Thyroid gland (tissue), 4 donors: ENCODE measurements around the gene FAXC. TPM values are rescaled to one million over a fixed set of nuclear protein-coding genes. Genes with fewer than 3 reads are reported as not detected.

Experiments
- DNase-seq, 2 donors: peaks; one replicate each; pipeline ENCODE4 v3.0.0-alpha.2; 2019
- H3K27ac ChIP-seq, 3 donors: fragments of 200-600 bp; sonication (generic); 1 replicate in 2 of 3; 2 replicates in 1 of 3; pipeline ENCODE4 v1.5.1; 2016 to 2019; ENCODE audit warnings: mild to moderate bottlenecking in 1 of 3, moderate library complexity in 1 of 3
- H3K27me3 ChIP-seq: fragments of 200-600 bp; sonication (generic); one replicate; pipeline ENCODE4 v1.5.1; 2019
- H3K36me3 ChIP-seq, 2 donors: fragments of 200-600 bp; sonication (generic); one replicate each; pipeline ENCODE4 v1.5.1; 2016 to 2019
- H3K4me1 ChIP-seq, 2 donors: fragments of 200-600 bp; sonication (generic); one replicate each; pipeline ENCODE4 v1.5.1; 2017 to 2019
- H3K4me3 ChIP-seq, 3 donors: fragments of 200-600 bp; sonication (generic); replicated peaks in 1 of 3; 1 replicate in 2 of 3; 2 replicates in 1 of 3; pipeline ENCODE4 v1.5.1; 2016; ENCODE audit warnings: mild to moderate bottlenecking in 1 of 3
- H3K9me3 ChIP-seq: fragments of 200-600 bp; sonication (generic); one replicate; pipeline ENCODE4 v1.5.1; 2017
- CTCF ChIP-seq, 6 experiments: fragments of 200-600 bp in 3 of 6; fragments of 450-650 bp in 3 of 6; sonication (generic) in 3 of 6; IDR thresholded peaks; one replicate each; pipeline ENCODE4 v1.5.1; 2016 to 2019; ENCODE audit warnings: antibody characterized with exemption in 6 of 6, mild to moderate bottlenecking in 2 of 6, inconsistent platforms in 1 of 6, moderate library complexity in 1 of 6
- POLR2A ChIP-seq, 2 donors: fragments of 450-650 bp; IDR thresholded peaks; one replicate each; pipeline ENCODE4 v1.6.1; 2017; ENCODE audit warnings: antibody characterized with exemption in 2 of 2, mild to moderate bottlenecking in 2 of 2, moderate library complexity in 1 of 2
- WGBS, 2 donors: methylation state at CpG; one replicate each; pipeline ENCODE4 v1.1.5; 2017; 5-methylcytosine and 5-hydroxymethylcytosine counted together
- intact Hi-C: fragments of 100-400 bp; cut with DNase I; formaldehyde crosslinking; loops from one replicate; pipeline ENCODE4 v1.15.1; 2023
- total RNA-seq, 4 donors: library from RNA; depleted of rRNA; stranded (reverse); fragments of >200 nt; gene quantifications; one replicate each; pipeline ENCODE4 v1.2.3, GENCODE V29; 2016

FAXC gene
- total RNA-seq, 4 donors from 2014 or later: 0.71 to 6.4 (median 3.4) TPM

GRCh38 chr6:99318566-99318965 is 30.9 kb downstream of the FAXC start:
- intact Hi-C loops: no loop called here
- Histone ChIP-seq H3K36me3 (no peaks in the 10 kb centered on the region), H3K4me1 (no peaks in the 10 kb centered on the region), H3K27me3 (no peaks in the 10 kb centered on the region), H3K27ac (no peak overlapping the region), H3K9me3 (no peaks in the 10 kb centered on the region), H3K4me3 (no peak overlapping the region)
- no peak for TF ChIP-seq CTCF (IDR thresholded peaks at IDR 0.05)
- TF ChIP-seq POLR2A (IDR thresholded peaks at IDR 0.05): no peak
- no peak for DNase-seq
- 92 to 97% methylated on average over 3 of the region's 3 CpGs for WGBS, 2 donors

- no peaks in the 10 kb centered on the region for H3K9me3 ChIP-seq
- WGBS, 2 donors: 48 to 73% methylated on average over 2 of the region's 2 CpGs
- no peaks in the 10 kb centered on the region for H3K36me3 ChIP-seq
- no peak overlapping the region for H3K27ac ChIP-seq
- H3K4me1 ChIP-seq: no peaks in the 10 kb centered on the region
- no peak overlapping the region for H3K4me3 ChIP-seq
- H3K27me3 ChIP-seq: no peaks in the 10 kb centered on the region
- intact Hi-C loops: no loop called here
- no peak for TF ChIP-seq POLR2A (IDR thresholded peaks at IDR 0.05)
- TF ChIP-seq CTCF (IDR thresholded peaks at IDR 0.05): no peak
- DNase-seq: no peak
Observed at GRCh38 chr6:99312354-99312753, 37.1 kb downstream of the FAXC start.

- no peak for TF ChIP-seq CTCF (IDR thresholded peaks at IDR 0.05)
- no peak for DNase-seq
- H3K4me1 ChIP-seq: no peaks in the 10 kb centered on the region
- no peak overlapping the region for H3K27ac ChIP-seq
- H3K4me3 ChIP-seq: no peak overlapping the region
- 96 to 100% methylated on average over 1 of the region's 1 CpG for WGBS, 2 donors
- H3K9me3 ChIP-seq: no peaks in the 10 kb centered on the region
- H3K27me3 ChIP-seq: no peaks in the 10 kb centered on the region
- no peaks in the 10 kb centered on the region for H3K36me3 ChIP-seq
- intact Hi-C loops: no loop called here
Observed at GRCh38 chr6:99310553-99310952, 38.9 kb downstream of the FAXC start.

GRCh38 chr6:99309557-99309956 is 39.9 kb downstream of the FAXC start:
- Histone ChIP-seq H3K4me1 (no peaks in the 10 kb centered on the region), H3K27me3 (no peaks in the 10 kb centered on the region), H3K36me3 (no peaks in the 10 kb centered on the region), H3K4me3 (no peak overlapping the region), H3K9me3 (no peaks in the 10 kb centered on the region), H3K27ac (no peak overlapping the region)
- WGBS, 2 donors: 88 to 89% methylated on average over 4 of the region's 4 CpGs
- intact Hi-C loops: no loop called here
- TF ChIP-seq CTCF (IDR thresholded peaks at IDR 0.05) (no peak), POLR2A (IDR thresholded peaks at IDR 0.05) (no peak)
- no peak for DNase-seq

GRCh38 chr6:99308788-99309187 is 40.7 kb downstream of the FAXC start:
- Histone ChIP-seq H3K36me3 (no peaks in the 10 kb centered on the region), H3K27ac (no peak overlapping the region), H3K4me1 (no peaks in the 10 kb centered on the region), H3K27me3 (no peaks in the 10 kb centered on the region), H3K4me3 (no peak overlapping the region), H3K9me3 (no peaks in the 10 kb centered on the region)
- no peak for DNase-seq
- intact Hi-C loops: no loop called here
- TF ChIP-seq CTCF (IDR thresholded peaks at IDR 0.05): no peak
- TF ChIP-seq POLR2A (IDR thresholded peaks at IDR 0.05): no peak
- WGBS, 2 donors: 81 to 84% methylated on average over 3 of the region's 3 CpGs
